ENCODE data around the gene CPLANE1.
"Not testable (repeated sequence)": the region's sequence is repeated elsewhere in the genome, so short reads cannot be mapped to it uniquely, and the experiment has no call there.

CPLANE1 gene

DNA sequence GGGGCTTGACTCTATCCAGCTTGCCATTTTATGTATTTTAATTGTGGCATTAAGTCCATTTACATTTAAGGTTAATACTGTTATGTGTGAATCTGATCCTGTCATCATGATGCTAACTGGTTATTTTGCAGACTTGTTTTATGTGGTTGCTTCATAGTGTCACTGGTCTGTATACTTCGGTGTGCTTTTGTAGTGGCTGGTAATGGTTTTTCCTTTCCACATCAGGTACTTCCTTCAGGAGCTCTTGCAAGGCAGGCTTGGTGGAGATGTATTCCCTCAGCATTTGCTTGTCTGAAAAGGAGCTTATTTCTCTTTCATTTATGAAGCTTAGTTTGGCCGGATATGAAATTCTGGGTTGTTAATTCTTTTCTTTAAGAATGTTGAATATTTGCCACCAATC is 145.9 kb downstream of the CPLANE1 start:
- no peak for TF ChIP-seq EZH2 (IDR thresholded peaks at IDR 0.05; ENCODE audit: borderline replicate concordance, low read length)
- TF ChIP-seq, protein P1, sequence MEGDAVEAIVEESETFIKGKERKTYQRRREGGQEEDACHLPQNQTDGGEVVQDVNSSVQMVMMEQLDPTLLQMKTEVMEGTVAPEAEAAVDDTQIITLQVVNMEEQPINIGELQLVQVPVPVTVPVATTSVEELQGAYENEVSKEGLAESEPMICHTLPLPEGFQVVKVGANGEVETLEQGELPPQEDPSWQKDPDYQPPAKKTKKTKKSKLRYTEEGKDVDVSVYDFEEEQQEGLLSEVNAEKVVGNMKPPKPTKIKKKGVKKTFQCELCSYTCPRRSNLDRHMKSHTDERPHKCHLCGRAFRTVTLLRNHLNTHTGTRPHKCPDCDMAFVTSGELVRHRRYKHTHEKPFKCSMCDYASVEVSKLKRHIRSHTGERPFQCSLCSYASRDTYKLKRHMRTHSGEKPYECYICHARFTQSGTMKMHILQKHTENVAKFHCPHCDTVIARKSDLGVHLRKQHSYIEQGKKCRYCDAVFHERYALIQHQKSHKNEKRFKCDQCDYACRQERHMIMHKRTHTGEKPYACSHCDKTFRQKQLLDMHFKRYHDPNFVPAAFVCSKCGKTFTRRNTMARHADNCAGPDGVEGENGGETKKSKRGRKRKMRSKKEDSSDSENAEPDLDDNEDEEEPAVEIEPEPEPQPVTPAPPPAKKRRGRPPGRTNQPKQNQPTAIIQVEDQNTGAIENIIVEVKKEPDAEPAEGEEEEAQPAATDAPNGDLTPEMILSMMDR (IDR thresholded peaks at IDR 0.05; ENCODE audit: low read length), result no peak
- H3K27ac ChIP-seq (ENCODE audit: low read depth, low read length, poor library complexity, severe bottlenecking), result no peak overlapping the region
- no peak overlapping the region for H3K9ac ChIP-seq (ENCODE audit: low read length)
- no peak overlapping the region for H3K4me2 ChIP-seq (ENCODE audit: low read length)
- no peaks in the 10 kb centered on the region for H3K4me1 ChIP-seq (ENCODE audit: insufficient read depth, low read length, severe bottlenecking)
- H3K79me2 ChIP-seq (ENCODE audit: insufficient read depth, low read length), result no peaks in the 10 kb centered on the region
- no peaks in the 10 kb centered on the region for H3K9me2 ChIP-seq (ENCODE audit: low read depth, low read length)
- no peaks in the 10 kb centered on the region for H3K27me3 ChIP-seq (ENCODE audit: insufficient read depth, low read length)
- no peaks in the 10 kb centered on the region for H4K20me1 ChIP-seq (ENCODE audit: insufficient read depth, low read length)
- H3K36me3 ChIP-seq (ENCODE audit: insufficient read depth, low read length), result peaks cover 33% of the 10 kb centered on the region
- no peak overlapping the region for H2AFZ ChIP-seq (ENCODE audit: low read length)
- H3K4me3 ChIP-seq (ENCODE audit: low read depth, low read length, poor library complexity, severe bottlenecking), result no peak overlapping the region
- no peaks in the 10 kb centered on the region for H3F3A ChIP-seq (ENCODE audit: insufficient read depth, low read length)
- H3K9me3 ChIP-seq (ENCODE audit: low read length), result no peaks in the 10 kb centered on the region

DNA sequence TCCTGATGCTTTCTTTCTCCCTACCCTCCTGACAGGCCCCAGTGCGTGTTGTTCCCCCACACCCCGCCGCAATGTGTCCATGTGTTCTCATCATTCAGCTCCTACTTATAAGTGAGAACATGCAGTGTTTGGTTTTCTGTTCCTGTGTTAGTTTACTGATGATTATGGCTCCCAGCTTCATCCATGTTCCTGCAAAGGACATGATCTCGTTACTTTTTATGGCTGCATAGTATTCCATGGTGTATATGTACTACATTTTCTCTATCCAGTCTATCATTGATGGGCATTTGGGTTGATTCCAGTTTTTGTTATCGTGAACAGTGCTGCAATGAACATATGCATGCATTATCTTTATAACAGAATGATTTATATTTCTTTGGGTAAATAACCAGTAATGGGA is 149.9 kb downstream of the CPLANE1 start:
- H3K27ac ChIP-seq (ENCODE audit: low read depth, low read length, poor library complexity, severe bottlenecking); H3F3A ChIP-seq (ENCODE audit: insufficient read depth, low read length); H3K9me3 ChIP-seq (ENCODE audit: low read length); H3K9me2 ChIP-seq (ENCODE audit: low read depth, low read length); H3K79me2 ChIP-seq (ENCODE audit: insufficient read depth, low read length); H3K4me2 ChIP-seq (ENCODE audit: low read length); H2AFZ ChIP-seq (ENCODE audit: low read length); H3K36me3 ChIP-seq (ENCODE audit: insufficient read depth, low read length); H4K20me1 ChIP-seq (ENCODE audit: insufficient read depth, low read length); H3K4me1 ChIP-seq (ENCODE audit: insufficient read depth, low read length, severe bottlenecking); H3K4me3 ChIP-seq (ENCODE audit: low read depth, low read length, poor library complexity, severe bottlenecking); H3K9ac ChIP-seq (ENCODE audit: low read length); H3K27me3 ChIP-seq (ENCODE audit: insufficient read depth, low read length): not testable (repeated sequence)

GRCh38 chr5:37093795-37094194 is 155.4 kb downstream of the CPLANE1 start:
- H3K27ac ChIP-seq (ENCODE audit: low read depth, low read length, poor library complexity, severe bottlenecking); H4K20me1 ChIP-seq (ENCODE audit: insufficient read depth, low read length); H2AFZ ChIP-seq (ENCODE audit: low read length); H3K4me2 ChIP-seq (ENCODE audit: low read length); H3K36me3 ChIP-seq (ENCODE audit: insufficient read depth, low read length); H3K79me2 ChIP-seq (ENCODE audit: insufficient read depth, low read length); H3K4me1 ChIP-seq (ENCODE audit: insufficient read depth, low read length, severe bottlenecking); H3K9me2 ChIP-seq (ENCODE audit: low read depth, low read length); H3K27me3 ChIP-seq (ENCODE audit: insufficient read depth, low read length); H3K4me3 ChIP-seq (ENCODE audit: low read depth, low read length, poor library complexity, severe bottlenecking); H3K9ac ChIP-seq (ENCODE audit: low read length); H3K9me3 ChIP-seq (ENCODE audit: low read length); H3F3A ChIP-seq (ENCODE audit: insufficient read depth, low read length): not testable (repeated sequence)

- Histone ChIP-seq H2AFZ (ENCODE audit: low read length) (no peak overlapping the region), H3K9me3 (ENCODE audit: low read length) (no peaks in the 10 kb centered on the region), H3K27ac (ENCODE audit: low read depth, low read length, poor library complexity, severe bottlenecking) (no peak overlapping the region), H3K79me2 (ENCODE audit: insufficient read depth, low read length) (no peaks in the 10 kb centered on the region), H3K4me2 (ENCODE audit: low read length) (no peak overlapping the region), H4K20me1 (ENCODE audit: insufficient read depth, low read length) (no peaks in the 10 kb centered on the region), H3K4me3 (ENCODE audit: low read depth, low read length, poor library complexity, severe bottlenecking) (no peak overlapping the region), H3F3A (ENCODE audit: insufficient read depth, low read length) (no peaks in the 10 kb centered on the region), H3K4me1 (ENCODE audit: insufficient read depth, low read length, severe bottlenecking) (no peaks in the 10 kb centered on the region), H3K36me3 (ENCODE audit: insufficient read depth, low read length) (no peaks in the 10 kb centered on the region), H3K27me3 (ENCODE audit: insufficient read depth, low read length) (no peaks in the 10 kb centered on the region), H3K9me2 (ENCODE audit: low read depth, low read length) (no peaks in the 10 kb centered on the region), H3K9ac (ENCODE audit: low read length) (no peak overlapping the region)
- TF ChIP-seq, protein P1 (IDR thresholded peaks at IDR 0.05; ENCODE audit: low read length), result no peak
- no peak for TF ChIP-seq EZH2 (IDR thresholded peaks at IDR 0.05; ENCODE audit: borderline replicate concordance, low read length)
These were observed 158.4 kb downstream of the CPLANE1 start for GRCh38 chr5:37090781-37091180.

Data from OCI-LY1 (cell line).